ENCODE results near the gene MRAP. TPM values are rescaled to one million over a fixed set of nuclear protein-coding genes. Genes with fewer than 3 reads are reported as not detected.

The MRAP gene
- total RNA-seq, 4 donors from 2014 or later, result not detected

DNA sequence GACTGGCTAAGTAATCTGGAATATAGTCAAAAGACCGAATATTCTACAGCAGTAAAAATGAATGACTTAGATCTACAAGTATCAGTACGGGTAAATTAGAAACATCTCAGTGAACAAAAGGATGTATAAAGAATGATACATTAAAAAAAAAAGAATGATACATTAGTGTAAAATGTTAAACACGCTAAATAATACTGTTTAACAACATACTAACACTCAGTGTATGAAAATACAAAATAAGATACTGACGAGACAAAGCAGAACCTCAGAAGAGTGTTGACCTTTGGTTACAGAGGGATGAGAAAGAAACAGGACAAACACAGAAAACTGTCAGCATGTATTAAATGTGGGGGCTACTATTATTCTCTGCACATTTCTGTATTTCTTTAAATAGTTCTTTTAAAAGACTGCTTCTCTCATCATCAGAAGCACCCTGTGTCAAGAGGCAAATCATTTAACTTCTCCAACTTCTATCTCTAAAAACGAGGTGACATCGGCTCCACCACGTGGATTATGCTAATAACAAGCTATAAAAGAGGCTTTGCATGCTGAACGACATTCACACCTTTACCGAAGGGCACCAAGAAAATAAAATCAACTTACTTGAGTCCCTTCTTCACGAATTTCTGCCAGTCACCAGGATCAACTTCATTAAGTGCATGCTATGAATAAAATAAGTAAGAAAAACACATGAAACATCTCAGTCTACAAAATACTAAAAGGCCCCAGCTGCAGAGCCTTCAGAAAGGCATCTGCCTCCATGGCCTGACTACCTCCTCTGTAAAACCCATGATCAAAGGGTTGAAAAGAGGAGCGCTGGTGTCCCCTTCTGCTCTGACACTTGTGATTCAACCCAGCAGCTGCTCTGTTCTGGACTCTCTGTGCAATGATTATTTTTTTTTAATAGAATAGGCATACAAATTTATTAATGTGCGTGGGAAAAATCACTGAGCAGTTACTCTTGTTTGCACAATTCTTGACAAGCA lies 42.5 kb downstream of the MRAP start:
- Histone ChIP-seq H3K27ac (replicated peaks in 1 of 4) (no peak overlapping the region), H3K9me3 (peaks cover 0 to 13% (median 4%) of the 10 kb centered on the region in 4 donors), H3K4me1 (no peaks in the 10 kb centered on the region), H3K36me3 (peaks cover 60 to 100% (median 86%) of the 10 kb centered on the region in 4 donors), H3K4me3 (no peak overlapping the region), H3K27me3 (no peaks in the 10 kb centered on the region)
- no peak for DNase-seq (ENCODE audit: extremely low spot score)
- no peak for TF ChIP-seq POLR2AphosphoS5 (IDR thresholded peaks at IDR 0.05)
- intact Hi-C loops (cut with DNase I), result no loop called here
- 81% methylated on average over 12 of the region's 12 CpGs for WGBS

DNA sequence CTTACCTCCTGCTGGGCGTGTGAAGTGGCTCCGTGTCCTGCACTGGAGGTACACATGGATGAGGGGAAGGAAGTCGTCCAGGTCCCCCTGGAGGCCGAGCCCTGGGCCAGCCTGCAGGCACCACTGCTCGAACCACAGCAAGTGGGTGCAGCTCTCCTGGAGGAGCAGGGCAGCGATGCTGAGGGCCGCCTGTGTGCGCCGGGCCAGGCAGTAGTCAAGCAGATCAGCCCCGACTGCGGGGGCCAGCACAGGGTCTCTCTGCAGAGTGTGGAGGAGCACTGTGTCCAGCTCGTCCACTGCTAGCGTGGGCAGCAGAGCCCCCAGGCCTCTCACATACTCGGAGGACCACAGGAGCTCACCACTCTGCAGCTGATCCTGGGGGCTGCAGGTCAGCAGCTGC lies 48.3 kb downstream of the MRAP start:
- no peak overlapping the region for H3K4me3 ChIP-seq
- no peaks in the 10 kb centered on the region for H3K27me3 ChIP-seq
- no peak for DNase-seq (ENCODE audit: extremely low spot score)
- TF ChIP-seq EP300 (IDR thresholded peaks at IDR 0.05) (no peak), POLR2A (IDR thresholded peaks at IDR 0.05; ENCODE audit: low read depth) (no peak), POLR2AphosphoS5 (IDR thresholded peaks at IDR 0.05) (no peak)
- TF ChIP-seq, protein P1, sequence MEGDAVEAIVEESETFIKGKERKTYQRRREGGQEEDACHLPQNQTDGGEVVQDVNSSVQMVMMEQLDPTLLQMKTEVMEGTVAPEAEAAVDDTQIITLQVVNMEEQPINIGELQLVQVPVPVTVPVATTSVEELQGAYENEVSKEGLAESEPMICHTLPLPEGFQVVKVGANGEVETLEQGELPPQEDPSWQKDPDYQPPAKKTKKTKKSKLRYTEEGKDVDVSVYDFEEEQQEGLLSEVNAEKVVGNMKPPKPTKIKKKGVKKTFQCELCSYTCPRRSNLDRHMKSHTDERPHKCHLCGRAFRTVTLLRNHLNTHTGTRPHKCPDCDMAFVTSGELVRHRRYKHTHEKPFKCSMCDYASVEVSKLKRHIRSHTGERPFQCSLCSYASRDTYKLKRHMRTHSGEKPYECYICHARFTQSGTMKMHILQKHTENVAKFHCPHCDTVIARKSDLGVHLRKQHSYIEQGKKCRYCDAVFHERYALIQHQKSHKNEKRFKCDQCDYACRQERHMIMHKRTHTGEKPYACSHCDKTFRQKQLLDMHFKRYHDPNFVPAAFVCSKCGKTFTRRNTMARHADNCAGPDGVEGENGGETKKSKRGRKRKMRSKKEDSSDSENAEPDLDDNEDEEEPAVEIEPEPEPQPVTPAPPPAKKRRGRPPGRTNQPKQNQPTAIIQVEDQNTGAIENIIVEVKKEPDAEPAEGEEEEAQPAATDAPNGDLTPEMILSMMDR (IDR thresholded peaks at IDR 0.05), result no peak
- peaks cover 0 to 13% (median 4%) of the 10 kb centered on the region in 4 donors for H3K9me3 ChIP-seq
- intact Hi-C loops (cut with DNase I), result no loop called here
- H3K4me1 ChIP-seq, result no peaks in the 10 kb centered on the region
- peaks cover 78 to 100% (median 97%) of the 10 kb centered on the region in 4 donors for H3K36me3 ChIP-seq
- no peak overlapping the region for H3K27ac ChIP-seq (replicated peaks in 1 of 4)
- no CpG with 5 or more reads among the region's 14 CpGs for WGBS

DNA sequence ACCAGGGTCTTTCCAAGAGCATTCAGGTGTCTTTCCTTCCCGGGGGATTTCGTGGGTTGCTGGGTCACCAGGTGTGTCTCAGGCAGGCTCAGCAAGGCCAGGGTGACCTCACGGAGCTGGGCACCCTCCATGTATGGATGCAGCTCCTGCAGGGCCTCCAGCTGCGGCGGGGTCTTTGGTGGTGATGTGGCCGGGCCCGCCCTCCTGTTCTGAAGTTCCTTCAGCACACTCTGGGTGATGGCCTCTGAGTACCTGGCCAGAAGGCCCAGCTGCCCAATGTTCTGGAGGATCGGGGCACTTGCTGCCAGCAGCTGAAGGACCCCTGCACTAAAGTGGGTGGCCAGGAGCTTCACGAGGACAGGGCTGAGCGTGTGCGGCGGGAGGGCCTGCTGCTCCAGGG lies 48.7 kb downstream of the MRAP start:
- Histone ChIP-seq H3K36me3 (peaks cover 82 to 100% (median 97%) of the 10 kb centered on the region in 4 donors), H3K9me3 (peaks cover 0 to 13% (median 4%) of the 10 kb centered on the region in 4 donors), H3K4me3 (no peak overlapping the region), H3K27me3 (no peaks in the 10 kb centered on the region), H3K4me1 (no peaks in the 10 kb centered on the region), H3K27ac (replicated peaks in 1 of 4) (no peak overlapping the region)
- 80% methylated on average over 1 of the region's 12 CpGs for WGBS
- intact Hi-C loops (cut with DNase I), result no loop called here
- TF ChIP-seq EP300 (IDR thresholded peaks at IDR 0.05), result no peak
- TF ChIP-seq, protein P1 (IDR thresholded peaks at IDR 0.05), result no peak
- TF ChIP-seq POLR2AphosphoS5 (IDR thresholded peaks at IDR 0.05), result no peak
- no peak for TF ChIP-seq POLR2A (IDR thresholded peaks at IDR 0.05; ENCODE audit: low read depth)
- DNase-seq (ENCODE audit: extremely low spot score), result no peak

DNA sequence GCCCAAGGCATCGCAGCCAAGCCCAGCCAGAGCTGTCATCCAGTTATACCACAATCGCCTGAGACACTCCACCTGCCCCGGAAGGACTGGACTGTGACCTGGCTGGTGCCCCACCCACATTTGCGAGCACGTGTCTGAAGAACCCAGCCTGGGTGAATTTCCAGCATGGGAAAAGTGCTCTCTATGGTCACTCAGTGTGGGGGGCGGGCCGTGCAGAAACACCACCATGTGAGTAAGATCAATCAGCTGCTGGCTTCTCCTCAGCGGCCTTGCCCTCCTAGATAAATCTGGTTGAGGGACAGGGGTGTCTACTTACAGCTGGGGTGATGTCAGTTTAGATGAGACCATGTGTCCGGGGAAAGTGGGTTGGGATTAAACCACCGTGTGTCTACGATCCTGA lies 49.3 kb downstream of the MRAP start:
- Histone ChIP-seq H3K9me3 (peaks cover 0 to 13% (median 4%) of the 10 kb centered on the region in 4 donors), H3K4me1 (no peaks in the 10 kb centered on the region), H3K27ac (replicated peaks in 1 of 4) (no peak overlapping the region), H3K4me3 (no peak overlapping the region), H3K27me3 (no peaks in the 10 kb centered on the region), H3K36me3 (peaks cover 88 to 100% (median 99%) of the 10 kb centered on the region in 4 donors)
- TF ChIP-seq, protein P1 (IDR thresholded peaks at IDR 0.05), result no peak
- TF ChIP-seq POLR2AphosphoS5 (IDR thresholded peaks at IDR 0.05), result no peak
- no peak for TF ChIP-seq EP300 (IDR thresholded peaks at IDR 0.05)
- TF ChIP-seq POLR2A (IDR thresholded peaks at IDR 0.05; ENCODE audit: low read depth), result no peak
- no peak for DNase-seq (ENCODE audit: extremely low spot score)
- WGBS, result 82% methylated on average over 10 of the region's 11 CpGs
- intact Hi-C loops (cut with DNase I), result no loop called here

DNA sequence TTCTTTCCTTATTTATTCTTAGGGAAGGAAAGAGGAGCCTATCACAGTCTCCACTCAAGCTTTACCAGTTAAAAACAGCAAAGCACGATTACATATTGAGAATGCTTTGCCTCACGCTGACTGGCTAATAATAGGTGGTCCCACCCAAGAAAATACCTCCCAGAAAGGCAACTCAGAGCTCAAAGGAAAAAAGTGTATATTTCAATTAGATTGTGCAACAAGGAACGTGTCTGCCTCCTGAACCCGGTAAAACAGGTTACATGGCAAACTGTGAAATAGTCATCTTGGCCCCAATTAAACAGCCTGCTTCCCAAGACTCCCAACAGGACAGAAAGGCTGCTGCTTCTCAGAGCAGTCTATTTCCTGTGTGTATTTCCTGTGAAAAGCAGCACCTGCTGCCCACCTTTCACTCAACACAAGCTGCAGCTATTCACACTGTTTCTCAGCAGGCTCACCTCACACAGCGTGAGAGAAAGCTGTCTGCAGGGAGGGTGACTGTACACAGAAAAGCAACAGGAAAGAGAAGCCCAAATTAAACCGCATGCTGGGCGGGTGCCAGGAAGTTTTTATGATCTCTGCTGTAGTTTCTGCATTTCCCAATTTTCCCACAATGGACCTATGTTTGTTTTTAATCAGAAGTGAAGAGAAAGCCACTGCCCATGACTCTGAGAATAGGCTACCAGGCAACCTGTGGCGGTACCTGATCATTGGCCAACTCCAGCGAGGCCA lies 50.1 kb downstream of the MRAP start:
- Histone ChIP-seq H3K27me3 (no peaks in the 10 kb centered on the region), H3K9me3 (peaks cover 0 to 12% (median 4%) of the 10 kb centered on the region in 4 donors), H3K27ac (replicated peaks in 1 of 4) (no peak overlapping the region), H3K36me3 (peaks cover 85 to 100% (median 100%) of the 10 kb centered on the region in 4 donors), H3K4me1 (no peaks in the 10 kb centered on the region), H3K4me3 (no peak overlapping the region)
- WGBS, result 83% methylated on average over 8 of the region's 9 CpGs
- DNase-seq (ENCODE audit: extremely low spot score), result no peak
- intact Hi-C loops (cut with DNase I), result no loop called here
- TF ChIP-seq EP300 (IDR thresholded peaks at IDR 0.05) (no peak), POLR2A (IDR thresholded peaks at IDR 0.05; ENCODE audit: low read depth) (no peak), POLR2AphosphoS5 (IDR thresholded peaks at IDR 0.05) (no peak)
- TF ChIP-seq, protein P1 (IDR thresholded peaks at IDR 0.05), result no peak
